GM08714 (cell line): Measurements from ENCODE around the gene PCA3.

Source experiments
- H3K4me3 ChIP-seq: fragments of 200-500 bp; sonication (Bioruptor generic); 2 replicates; pipeline ENCODE4 v1.5.1; 2014; ENCODE audit warnings: mild to moderate bottlenecking, low read length, inconsistent platforms
- ZNF274 ChIP-seq: IDR thresholded peaks from 2 replicates; pipeline ENCODE4 v1.6.1; 2012; ENCODE audit warnings: mild to moderate bottlenecking, low read depth, low read length

The PCA3 gene

DNA sequence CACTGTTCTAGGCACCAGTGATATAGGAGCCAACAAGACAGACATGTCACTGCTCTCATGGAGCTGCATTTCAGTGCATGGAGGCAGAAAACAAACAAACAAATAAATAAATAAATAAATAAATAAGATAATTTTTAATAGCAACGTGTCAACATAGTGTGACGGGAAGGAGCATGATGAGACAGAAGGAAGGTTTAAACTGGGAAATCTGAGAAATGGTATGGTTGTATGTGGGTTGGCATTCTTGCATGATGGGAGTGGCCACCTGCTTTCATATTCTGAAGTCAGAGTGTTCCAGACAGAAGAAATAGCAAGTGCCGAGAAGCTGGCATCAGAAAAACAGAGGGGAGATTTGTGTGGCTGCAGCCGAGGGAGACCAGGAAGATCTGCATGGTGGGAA is at the start of gene PCA3:
PCA3 (plus strand) TSS at position 301 of the 400 bp plus-strand sequence.
- TF ChIP-seq ZNF274: no peak
- no peak within 1 kb of the TSS for H3K4me3 ChIP-seq

DNA sequence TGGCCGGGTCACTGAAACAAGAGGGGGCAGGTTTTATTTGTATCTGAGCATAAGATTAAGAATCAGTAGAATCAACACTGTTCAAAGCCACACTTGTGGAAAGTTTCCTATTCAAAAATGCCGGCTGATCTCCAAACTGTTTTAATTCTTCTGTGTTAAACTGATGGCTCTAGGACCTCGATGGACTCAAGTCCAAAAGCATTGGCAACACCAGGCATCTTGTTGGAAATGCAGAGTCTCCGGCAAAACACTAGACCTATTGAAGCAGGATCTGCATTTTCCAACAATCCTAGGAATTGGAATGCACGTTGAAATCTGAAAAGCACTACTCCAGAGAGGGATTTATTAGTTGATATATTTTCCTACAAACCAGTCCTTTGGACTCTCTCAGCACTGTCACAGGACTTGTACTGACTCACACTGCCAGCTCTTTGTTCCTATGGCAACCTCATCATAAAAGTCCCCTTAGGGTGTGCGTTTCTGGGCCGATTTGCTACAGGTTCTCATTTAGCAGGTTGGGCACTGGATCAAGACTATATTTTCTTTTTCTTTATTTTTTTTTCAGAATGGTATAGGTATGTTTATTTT is 48.1 kb upstream of the PCA3 start:
- no peak overlapping the region for H3K4me3 ChIP-seq
- TF ChIP-seq ZNF274: no peak

DNA sequence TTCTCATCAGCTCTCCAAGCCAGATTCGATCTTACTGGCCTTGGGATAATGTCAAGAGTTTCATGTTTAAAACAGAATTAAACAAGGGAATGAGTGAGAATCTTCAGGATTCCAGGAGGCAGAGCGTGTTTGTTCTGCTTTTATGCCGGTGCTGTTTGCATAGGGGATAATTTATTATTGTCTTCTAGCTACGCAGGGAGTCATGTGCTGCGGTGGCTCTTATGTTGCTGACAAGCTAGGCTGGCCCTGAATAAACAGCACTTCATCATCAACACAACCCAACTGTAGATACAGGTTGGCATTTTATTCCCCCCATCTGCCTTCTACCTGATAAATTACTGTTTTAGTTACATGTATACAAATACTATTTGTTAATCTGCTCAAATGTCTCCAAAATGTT is 47.1 kb upstream of the PCA3 start:
- no peak for TF ChIP-seq ZNF274
- no peak overlapping the region for H3K4me3 ChIP-seq

DNA sequence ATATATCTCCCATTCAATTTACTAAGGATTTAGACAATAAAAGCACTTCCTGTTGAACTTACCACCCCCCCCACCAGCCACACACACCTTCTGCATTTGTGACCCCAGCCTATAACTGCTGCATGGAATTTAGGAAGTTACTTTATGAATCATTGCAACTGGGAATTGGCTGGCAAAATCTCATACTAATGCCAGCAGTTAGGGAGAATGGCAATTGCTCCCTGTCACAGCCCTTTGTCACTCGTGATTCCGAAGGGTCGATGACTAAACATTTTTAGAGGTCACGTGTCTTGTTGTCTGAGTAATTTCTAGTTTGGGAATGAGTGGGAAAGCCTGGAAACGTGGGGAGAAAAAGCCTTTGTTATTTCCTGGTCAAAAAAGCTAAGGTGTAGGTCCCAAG is 46.6 kb upstream of the PCA3 start:
- TF ChIP-seq ZNF274: no peak
- no peak overlapping the region for H3K4me3 ChIP-seq

DNA sequence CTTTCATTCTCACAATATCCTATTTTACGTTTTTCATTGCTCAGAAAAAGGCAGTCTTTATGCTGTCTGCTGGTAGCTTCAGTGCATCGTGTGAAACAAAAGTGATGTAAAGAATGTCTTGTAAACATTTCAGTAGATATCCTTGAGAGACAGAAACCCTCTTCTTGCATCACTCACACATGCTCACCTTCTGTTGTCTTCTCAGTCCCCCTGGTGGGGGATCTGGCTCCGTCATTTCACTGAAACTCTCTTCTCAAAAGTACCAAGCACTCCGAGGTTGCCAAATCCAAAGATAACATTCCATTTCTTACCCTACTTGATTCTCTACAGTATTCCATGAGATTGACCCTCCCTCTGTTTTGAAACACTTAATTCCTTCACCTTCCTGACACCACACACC is 46.1 kb upstream of the PCA3 start:
- no peak overlapping the region for H3K4me3 ChIP-seq
- no peak for TF ChIP-seq ZNF274

DNA sequence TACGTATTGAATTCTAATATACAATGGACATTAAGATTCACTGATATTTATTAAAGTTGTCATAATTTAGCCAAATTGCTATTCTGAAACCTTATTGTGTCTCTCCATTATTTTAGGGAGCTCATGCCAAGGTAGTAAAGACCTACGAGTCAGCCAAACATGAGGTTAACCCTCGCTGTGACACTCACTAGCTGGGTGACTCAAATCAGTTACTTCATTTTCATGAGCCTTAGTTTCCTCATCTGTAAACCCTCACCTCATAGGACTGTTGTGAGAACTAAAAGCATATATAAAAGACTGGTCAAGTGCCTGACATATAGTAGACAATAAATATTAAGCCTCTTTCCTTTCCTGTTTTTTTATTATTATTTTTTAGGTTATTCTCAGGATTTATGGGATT is 44.0 kb upstream of the PCA3 start:
- H3K4me3 ChIP-seq: no peak overlapping the region
- no peak for TF ChIP-seq ZNF274

DNA sequence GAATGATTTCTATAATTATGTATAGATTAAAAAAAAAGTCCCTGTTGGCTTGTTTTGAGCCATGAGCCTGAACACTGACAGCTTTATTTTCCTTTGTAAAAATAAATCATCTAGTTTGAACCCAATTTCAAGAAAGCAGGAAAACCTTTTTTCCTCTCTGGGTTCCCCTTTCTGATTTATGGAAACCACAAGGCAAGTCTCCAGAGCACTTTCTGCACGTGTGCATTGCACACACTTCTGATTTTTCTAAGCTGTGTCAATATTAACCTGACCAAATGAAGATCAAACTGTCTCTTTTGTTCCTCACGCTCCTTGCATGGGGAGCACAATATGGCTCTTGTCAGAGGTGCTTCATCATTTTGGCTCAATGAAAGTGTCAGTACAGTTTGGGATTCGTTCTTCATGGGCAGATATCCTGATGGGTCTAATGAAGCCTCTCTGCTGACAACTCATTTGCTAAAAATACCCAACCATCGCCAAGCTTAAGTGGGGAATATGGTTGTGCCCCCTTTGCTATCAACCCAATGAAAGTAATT is 39.2 kb upstream of the PCA3 start:
- TF ChIP-seq ZNF274: no peak
- no peak overlapping the region for H3K4me3 ChIP-seq

DNA sequence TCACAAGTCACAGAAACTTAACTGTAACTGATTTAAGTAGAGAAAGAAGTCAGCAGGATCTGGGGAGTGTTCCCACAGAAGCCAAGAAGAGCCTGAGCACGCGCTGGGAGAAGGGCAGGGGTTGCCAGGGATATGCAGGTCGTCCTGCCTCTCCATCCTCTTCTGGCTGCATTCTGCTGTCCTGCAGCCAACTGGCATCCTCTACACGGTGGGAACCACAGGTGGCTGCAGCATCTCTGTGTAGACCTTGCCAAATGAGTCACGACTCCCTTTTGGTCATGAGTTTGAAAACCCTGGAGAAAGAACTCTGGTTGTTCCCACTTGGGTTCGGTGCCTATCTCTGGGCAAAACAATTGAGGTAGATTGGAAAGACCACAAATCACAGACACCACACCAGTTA is 38.4 kb upstream of the PCA3 start:
- TF ChIP-seq ZNF274: no peak
- no peak overlapping the region for H3K4me3 ChIP-seq

DNA sequence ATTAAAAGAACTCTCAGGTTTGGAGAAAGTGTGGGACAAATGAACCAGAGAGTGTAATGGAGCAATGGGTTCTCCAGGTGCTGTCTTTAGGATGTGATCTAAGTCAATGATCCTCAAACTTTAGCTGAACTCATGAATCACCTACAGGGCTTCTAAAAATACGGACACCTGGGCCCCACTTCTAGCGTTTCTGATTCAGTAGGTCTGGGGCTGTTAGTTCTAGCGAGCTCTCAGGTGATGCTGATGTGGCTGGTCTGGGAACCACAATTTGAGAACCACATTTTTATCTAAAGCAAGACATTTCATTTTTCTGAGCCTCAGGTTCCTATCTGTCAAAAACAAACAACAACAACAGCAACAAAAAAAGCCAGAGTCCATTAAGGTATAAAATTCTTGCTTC is 35.1 kb upstream of the PCA3 start:
- TF ChIP-seq ZNF274: no peak
- no peak overlapping the region for H3K4me3 ChIP-seq

DNA sequence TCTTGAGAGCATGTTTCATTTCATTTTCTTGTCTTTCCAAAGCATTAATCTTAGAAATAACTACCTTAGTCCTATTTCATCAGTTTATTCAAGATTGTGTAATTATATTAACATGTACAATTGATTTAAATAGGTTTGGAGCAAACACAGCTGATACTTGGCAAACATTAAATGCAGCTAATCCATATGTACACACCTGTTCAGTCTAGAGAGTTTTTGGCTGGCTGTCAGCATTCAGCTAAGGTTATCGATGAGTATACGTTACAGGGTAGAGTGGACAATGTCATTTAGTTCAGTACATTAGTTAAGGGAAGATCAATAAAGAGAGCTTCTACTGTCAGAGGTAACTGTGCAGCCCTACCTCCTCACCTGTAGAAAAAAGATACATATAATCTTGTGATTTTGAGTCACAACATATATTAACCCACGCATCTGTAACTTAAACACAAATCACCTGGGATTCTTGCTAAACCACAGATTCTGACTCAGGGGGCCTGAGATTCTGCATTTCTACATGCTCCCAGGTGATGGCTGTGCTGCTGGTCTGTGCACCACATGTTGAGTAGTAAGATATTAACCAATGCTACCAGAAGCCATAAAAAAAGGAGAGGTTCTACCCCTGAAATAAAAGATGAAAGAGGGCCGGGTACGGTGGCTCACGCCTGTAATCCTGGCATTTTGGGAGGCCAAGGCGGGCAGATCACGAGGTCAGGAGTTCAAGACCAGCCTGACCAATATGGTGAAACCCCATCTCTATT is 34.1 kb upstream of the PCA3 start:
- H3K4me3 ChIP-seq: no peak overlapping the region
- no peak for TF ChIP-seq ZNF274

DNA sequence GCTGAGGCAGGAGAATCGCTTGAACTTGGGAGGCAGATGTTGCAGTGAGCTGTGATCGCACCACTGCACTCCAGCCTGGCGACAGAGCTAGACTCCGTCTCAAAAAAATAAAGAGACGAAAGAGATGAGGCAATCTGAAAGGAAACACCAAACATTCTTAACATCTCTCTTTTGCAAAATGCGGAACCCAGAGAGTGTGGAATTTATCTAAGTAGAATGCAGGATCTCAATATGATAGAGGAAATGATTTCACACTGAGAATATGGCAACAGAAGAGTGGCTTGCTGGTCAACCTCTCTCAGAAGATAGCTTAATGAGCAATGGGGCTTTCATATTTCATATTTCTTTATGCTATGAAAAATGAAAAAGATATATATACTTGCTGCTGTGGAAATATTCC is 33.4 kb upstream of the PCA3 start:
- no peak overlapping the region for H3K4me3 ChIP-seq
- no peak for TF ChIP-seq ZNF274

DNA sequence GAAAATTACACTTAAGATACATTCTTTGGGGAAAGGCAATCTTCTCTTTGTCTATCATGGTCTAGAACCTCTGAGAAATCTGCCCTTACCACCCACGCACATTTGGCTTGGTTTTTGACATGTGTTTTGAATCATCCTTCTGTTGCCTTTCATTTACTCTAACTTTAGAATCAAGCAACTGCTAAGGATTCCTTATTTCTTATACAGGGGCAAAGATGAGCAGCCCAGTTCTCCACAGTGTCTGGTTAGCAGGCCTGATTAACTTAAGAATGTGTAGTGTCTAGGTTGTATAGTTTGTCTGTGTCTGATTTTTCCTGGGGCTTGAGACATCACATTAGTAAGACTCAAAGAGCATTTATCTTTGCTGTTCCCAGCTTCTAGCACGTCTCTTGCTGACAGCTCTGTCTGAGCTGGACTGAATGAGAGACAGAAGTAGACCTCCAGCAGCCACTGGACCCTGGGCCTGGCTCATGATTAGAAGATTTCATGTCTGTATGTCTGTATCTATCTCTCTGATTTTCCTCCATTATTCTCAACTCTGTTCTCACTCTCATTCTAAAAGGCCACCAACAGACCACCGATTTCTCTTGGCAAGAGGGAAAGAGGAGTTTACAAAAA is 31.8 kb upstream of the PCA3 start:
- no peak for TF ChIP-seq ZNF274
- H3K4me3 ChIP-seq: no peak overlapping the region

DNA sequence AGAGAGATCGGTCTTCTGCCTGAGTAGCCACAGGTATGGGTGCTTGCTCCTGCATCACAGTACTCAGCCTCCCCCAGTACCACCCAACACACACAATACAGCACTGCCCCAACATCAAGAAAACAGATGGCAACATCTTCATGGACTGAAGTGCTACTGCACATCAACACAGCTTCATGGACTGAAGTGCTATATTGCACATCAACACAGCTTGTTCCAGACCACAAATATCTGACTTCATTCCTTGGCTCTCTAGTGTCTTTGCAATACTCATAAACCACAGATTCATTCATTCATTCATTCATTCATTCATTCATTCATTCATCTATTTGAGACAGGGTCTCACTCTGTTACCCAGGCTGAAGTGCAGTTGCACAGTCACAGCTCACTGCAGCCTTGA is 31.1 kb upstream of the PCA3 start:
- H3K4me3 ChIP-seq: no peak overlapping the region
- no peak for TF ChIP-seq ZNF274

DNA sequence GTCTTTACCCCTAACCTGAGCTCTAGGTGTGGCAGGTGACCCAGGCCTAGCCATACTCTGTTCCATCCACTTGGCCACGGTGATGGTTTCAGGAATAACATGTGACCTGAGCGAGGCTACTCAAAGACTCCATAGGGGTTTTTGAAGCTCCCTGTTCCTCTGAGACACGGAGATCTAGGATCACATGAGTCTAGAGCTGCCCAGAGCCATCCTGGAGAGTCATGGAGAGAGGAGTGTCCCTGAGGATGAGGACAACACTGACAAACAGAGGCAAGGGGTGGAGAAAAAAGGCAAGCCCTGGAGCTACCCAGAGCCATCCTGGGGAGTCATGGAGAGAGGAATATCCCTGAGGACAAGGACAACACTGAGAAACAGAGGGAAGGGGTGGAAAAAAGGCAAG is 29.5 kb upstream of the PCA3 start:
- no peak overlapping the region for H3K4me3 ChIP-seq
- no peak for TF ChIP-seq ZNF274

DNA sequence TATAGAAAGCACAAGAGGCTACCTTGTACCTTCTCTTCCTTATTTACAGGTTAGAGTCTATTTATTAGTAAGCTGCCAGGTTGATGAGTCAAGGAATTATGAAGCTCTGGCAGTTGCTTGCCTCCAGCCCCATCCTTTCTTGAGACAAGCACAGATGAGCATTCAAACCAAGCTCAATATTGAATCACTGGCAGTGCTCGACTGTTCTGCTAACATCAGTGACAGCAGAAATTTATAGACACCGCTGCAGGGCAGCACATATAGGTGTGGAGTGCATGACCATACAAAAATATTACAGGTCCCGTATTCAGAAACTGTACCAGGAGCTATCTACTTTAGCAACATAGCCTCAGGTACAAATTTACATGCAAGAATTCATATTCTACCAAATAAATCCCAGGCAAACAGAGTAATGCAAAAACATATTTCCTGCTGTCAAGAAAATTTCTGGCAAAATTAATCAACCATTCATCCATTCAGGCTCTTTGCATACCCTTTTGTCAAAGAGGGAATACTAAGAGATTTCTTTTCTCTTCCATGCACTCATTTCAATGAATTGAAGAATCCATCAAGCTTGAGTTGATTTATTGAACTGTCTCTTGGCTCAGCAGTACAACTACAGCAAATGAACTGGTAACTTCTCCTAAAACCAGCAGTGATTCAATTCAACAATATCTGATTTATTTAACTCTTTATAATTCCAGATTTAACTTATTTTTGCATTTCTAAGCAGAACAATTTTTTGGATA is 26.9 kb upstream of the PCA3 start:
- TF ChIP-seq ZNF274: no peak
- no peak overlapping the region for H3K4me3 ChIP-seq

DNA sequence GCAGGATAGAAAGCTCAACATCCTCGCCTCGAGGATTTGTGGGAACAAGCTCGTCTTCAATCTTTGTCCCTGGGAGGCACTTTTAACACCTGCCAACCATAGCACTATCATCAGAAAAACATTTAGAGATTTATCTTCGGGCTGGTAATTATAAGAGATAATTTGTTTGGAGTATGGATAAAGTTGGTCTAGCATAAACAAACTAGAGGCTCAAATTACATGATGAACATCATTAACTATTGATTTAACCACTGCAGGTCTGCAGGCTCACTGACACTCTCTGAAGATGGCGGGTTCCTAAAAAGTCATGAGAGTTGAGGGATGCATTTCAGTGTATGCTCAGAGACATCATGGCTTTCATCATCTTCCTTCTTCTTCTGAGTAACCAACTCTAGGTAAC is 25.8 kb upstream of the PCA3 start:
- TF ChIP-seq ZNF274: no peak
- H3K4me3 ChIP-seq: no peak overlapping the region
